ENCODE measurements around the gene RTN4. TPM values are rescaled to one million over a fixed set of nuclear protein-coding genes. Genes with fewer than 3 reads are reported as not detected.
A peak's percentile ranks its signal among the peaks of the same experiment; 100 is the strongest.

RTN4 gene
- total RNA-seq, 2 donors from 2014 or later = 180 to 225 TPM

DNA sequence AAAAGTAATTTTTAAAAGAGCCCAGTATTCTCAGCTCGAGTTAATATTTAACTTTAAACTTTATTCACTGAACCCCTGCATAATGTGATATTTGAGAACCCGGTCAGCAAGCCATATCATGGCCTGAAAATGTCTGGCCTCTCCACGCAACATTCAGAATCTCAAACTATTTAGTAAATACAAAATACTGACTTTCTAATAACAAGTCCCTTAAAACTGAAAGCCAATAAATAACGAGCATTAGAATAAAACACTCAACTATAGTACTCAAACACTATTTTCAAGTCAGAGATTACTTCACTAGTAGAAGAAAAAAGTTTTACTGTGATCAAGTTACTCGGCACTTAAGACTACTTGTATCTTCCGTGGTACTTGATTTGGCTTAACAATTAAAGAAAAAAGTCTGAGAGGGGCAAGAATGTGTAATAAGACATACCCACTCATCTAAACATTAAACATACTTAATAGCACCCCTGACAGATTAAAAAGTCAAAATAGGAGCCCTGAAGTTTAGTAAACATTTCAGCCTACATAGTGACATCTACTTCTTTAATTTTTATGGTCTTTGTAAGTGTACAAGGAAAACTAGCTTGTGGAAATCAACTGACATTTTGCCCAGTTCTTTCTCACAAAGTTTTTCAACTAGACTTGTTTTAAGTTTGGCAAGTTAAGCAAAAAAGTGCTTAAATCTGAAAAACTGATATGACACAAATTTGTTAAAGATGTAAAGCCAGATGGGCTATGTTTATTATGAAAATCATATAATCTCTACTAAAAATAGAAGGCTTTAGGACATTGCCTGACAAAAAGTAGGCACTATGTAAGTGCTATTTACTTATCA lies 38.2 kb downstream of the RTN4 start:
- Mint-ChIP-seq H3K9me3 (no peaks in the 10 kb centered on the region), H3K4me1 (peaks cover 47% of the 10 kb centered on the region), H3K36me3 (ENCODE audit: low read depth) (peaks cover 3% of the 10 kb centered on the region), H3K4me3 (no peak overlapping the region), H3K27me3 (ENCODE audit: insufficient read depth) (no peaks in the 10 kb centered on the region), H3K27ac (peak overlapping the region; percentile 39)
- Histone ChIP-seq H3K9ac (ENCODE audit: extremely low read depth, low read length, poor library complexity, severe bottlenecking) (no peak overlapping the region), H3K4me1 (ENCODE audit: control insufficient read depth, insufficient read depth, low read length) (peaks cover 10% of the 10 kb centered on the region), H3K27ac (ENCODE audit: low read depth, low read length) (no peak overlapping the region), H3K9me3 (ENCODE audit: control insufficient read depth, low read length) (no peaks in the 10 kb centered on the region), H3K27me3 (ENCODE audit: control insufficient read depth, insufficient read depth, low read length, poor library complexity, severe bottlenecking) (no peaks in the 10 kb centered on the region), H3K36me3 (ENCODE audit: control insufficient read depth, insufficient read depth, low read length) (peaks cover 16% of the 10 kb centered on the region), H3K4me3 (ENCODE audit: low read length) (no peak overlapping the region)
- TF ChIP-seq, protein P1, sequence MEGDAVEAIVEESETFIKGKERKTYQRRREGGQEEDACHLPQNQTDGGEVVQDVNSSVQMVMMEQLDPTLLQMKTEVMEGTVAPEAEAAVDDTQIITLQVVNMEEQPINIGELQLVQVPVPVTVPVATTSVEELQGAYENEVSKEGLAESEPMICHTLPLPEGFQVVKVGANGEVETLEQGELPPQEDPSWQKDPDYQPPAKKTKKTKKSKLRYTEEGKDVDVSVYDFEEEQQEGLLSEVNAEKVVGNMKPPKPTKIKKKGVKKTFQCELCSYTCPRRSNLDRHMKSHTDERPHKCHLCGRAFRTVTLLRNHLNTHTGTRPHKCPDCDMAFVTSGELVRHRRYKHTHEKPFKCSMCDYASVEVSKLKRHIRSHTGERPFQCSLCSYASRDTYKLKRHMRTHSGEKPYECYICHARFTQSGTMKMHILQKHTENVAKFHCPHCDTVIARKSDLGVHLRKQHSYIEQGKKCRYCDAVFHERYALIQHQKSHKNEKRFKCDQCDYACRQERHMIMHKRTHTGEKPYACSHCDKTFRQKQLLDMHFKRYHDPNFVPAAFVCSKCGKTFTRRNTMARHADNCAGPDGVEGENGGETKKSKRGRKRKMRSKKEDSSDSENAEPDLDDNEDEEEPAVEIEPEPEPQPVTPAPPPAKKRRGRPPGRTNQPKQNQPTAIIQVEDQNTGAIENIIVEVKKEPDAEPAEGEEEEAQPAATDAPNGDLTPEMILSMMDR (conservative IDR thresholded peaks at IDR 0.05) = no peak
- WGBS, 2 experiments (ENCODE audit: insufficient coverage in 1 of 2, insufficient read length in 1 of 2) = 92 to 100% methylated on average over 2 to 6 of the region's 6 CpGs
- DNase-seq = no peak

DNA sequence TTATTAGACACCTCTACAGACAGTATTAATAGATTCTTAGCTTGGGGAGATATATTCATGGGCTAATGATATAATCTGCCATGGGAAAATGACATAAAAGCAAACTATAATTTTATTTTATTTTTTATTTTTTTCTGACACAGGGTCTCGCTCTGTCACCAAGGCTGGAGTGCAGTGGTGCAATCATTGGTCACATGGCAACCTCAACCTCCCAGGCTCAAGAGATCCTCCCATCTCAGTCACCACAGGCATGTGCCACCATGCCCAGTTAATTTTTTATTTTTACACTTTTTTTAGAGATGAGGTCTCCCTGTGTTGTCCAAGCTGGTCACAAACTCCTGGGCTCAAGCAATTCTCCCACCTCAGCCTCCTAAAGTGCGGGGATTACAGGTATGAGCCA lies 39.3 kb downstream of the RTN4 start:
- Mint-ChIP-seq H3K4me3 (no peak overlapping the region), H3K4me1 (peaks cover 53% of the 10 kb centered on the region), H3K9me3 (no peaks in the 10 kb centered on the region), H3K36me3 (ENCODE audit: low read depth) (peaks cover 3% of the 10 kb centered on the region), H3K27ac (no peak overlapping the region), H3K27me3 (ENCODE audit: insufficient read depth) (no peaks in the 10 kb centered on the region)
- TF ChIP-seq, protein P1 (conservative IDR thresholded peaks at IDR 0.05) = no peak
- DNase-seq = no peak
- no peak overlapping the region for H3K27ac ChIP-seq (ENCODE audit: low read depth, low read length)
- peaks cover 16% of the 10 kb centered on the region for H3K36me3 ChIP-seq (ENCODE audit: control insufficient read depth, insufficient read depth, low read length)
- WGBS, 2 experiments (ENCODE audit: insufficient coverage in 1 of 2, insufficient read length in 1 of 2) = 96 to 100% methylated on average over 1 to 2 of the region's 2 CpGs
- H3K4me3 ChIP-seq (ENCODE audit: low read length) = no peak overlapping the region
- H3K4me1 ChIP-seq (ENCODE audit: control insufficient read depth, insufficient read depth, low read length) = peaks cover 10% of the 10 kb centered on the region
- no peak overlapping the region for H3K9ac ChIP-seq (ENCODE audit: extremely low read depth, low read length, poor library complexity, severe bottlenecking)
- H3K9me3 ChIP-seq (ENCODE audit: control insufficient read depth, low read length) = no peaks in the 10 kb centered on the region
- no peaks in the 10 kb centered on the region for H3K27me3 ChIP-seq (ENCODE audit: control insufficient read depth, insufficient read depth, low read length, poor library complexity, severe bottlenecking)

DNA sequence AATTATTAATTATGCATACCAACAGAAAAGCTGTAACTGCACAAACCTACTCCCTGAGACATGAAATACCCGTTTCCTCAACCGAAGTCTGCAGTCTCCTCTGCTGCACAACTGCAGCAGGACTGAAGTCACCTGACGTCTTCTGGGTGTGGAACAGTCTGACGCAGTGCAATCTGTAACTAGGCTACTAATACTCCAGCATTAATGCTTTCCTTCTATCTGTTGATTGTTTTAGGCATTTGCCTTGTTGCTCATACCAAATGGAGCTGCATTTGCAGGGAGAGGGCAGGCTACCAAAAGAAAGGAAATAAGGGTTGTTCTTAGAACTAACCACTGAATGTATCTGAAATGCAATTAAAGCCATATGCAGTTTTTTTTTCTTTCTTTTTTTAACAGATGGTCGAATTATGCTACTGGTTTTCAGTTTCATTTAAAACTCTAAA lies 40.1 kb downstream of the RTN4 start:
- Histone ChIP-seq H3K9ac (ENCODE audit: extremely low read depth, low read length, poor library complexity, severe bottlenecking) (no peak overlapping the region), H3K36me3 (ENCODE audit: control insufficient read depth, insufficient read depth, low read length) (peaks cover 14% of the 10 kb centered on the region), H3K27ac (ENCODE audit: low read depth, low read length) (peak overlapping the region; percentile 25), H3K4me3 (ENCODE audit: low read length) (no peak overlapping the region), H3K9me3 (ENCODE audit: control insufficient read depth, low read length) (no peaks in the 10 kb centered on the region), H3K4me1 (ENCODE audit: control insufficient read depth, insufficient read depth, low read length) (peaks cover 10% of the 10 kb centered on the region), H3K27me3 (ENCODE audit: control insufficient read depth, insufficient read depth, low read length, poor library complexity, severe bottlenecking) (no peaks in the 10 kb centered on the region)
- TF ChIP-seq, protein P1 (conservative IDR thresholded peaks at IDR 0.05) = no peak
- 82 to 87% methylated on average over 2 to 5 of the region's 5 CpGs for WGBS, 2 experiments (ENCODE audit: insufficient coverage in 1 of 2, insufficient read length in 1 of 2)
- Mint-ChIP-seq H3K36me3 (ENCODE audit: low read depth) (peaks cover 3% of the 10 kb centered on the region), H3K27ac (peak overlapping the region; percentile 25), H3K9me3 (no peaks in the 10 kb centered on the region), H3K4me3 (no peak overlapping the region), H3K27me3 (ENCODE audit: insufficient read depth) (no peaks in the 10 kb centered on the region), H3K4me1 (peaks cover 51% of the 10 kb centered on the region)
- no peak for DNase-seq
